ENCODE results near the gene SNX18.

DNA sequence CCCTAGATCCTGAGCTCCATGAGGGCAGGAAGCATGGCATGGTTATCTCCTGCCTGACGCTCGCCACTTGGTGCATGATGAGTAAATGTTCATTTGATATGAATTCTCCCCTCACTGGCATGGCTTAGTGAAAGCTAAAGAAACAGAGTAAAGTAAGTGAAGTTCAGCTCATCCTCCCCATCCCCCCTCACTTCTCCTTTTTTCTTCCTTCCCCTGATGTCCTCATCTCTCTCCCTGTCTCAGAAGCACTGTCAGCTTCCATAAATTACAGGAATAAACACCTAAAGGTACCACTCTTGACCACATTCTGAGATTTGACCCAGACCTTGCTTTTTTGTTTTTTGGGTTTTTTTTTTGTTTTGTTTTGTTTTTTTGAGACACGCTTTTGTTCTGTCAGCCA, 73.3 kb downstream of the SNX18 start:
- TF ChIP-seq, protein P1, sequence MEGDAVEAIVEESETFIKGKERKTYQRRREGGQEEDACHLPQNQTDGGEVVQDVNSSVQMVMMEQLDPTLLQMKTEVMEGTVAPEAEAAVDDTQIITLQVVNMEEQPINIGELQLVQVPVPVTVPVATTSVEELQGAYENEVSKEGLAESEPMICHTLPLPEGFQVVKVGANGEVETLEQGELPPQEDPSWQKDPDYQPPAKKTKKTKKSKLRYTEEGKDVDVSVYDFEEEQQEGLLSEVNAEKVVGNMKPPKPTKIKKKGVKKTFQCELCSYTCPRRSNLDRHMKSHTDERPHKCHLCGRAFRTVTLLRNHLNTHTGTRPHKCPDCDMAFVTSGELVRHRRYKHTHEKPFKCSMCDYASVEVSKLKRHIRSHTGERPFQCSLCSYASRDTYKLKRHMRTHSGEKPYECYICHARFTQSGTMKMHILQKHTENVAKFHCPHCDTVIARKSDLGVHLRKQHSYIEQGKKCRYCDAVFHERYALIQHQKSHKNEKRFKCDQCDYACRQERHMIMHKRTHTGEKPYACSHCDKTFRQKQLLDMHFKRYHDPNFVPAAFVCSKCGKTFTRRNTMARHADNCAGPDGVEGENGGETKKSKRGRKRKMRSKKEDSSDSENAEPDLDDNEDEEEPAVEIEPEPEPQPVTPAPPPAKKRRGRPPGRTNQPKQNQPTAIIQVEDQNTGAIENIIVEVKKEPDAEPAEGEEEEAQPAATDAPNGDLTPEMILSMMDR (IDR thresholded peaks at IDR 0.05): no peak
- TF ChIP-seq EZH2 (IDR thresholded peaks at IDR 0.05; ENCODE audit: borderline replicate concordance, insufficient read depth, low read depth, low read length, poor library complexity, severe bottlenecking): no peak
